Fibroblast of lung (primary cell): ENCODE data around the gene KRT36. TPM values are rescaled to one million over a fixed set of nuclear protein-coding genes. Genes with fewer than 3 reads are reported as not detected.

Experiments used
- DNase-seq, 2 donors: peaks; one replicate each; pipeline versions ENCODE4 v3.0.0 to v3.0.0-alpha.2; 2010; ENCODE audit warnings: low read depth in 2 of 2
- H2AFZ ChIP-seq: 2 replicates; pipeline ENCODE4 v1.5.1; 2012; ENCODE audit warnings: low read length, control low read depth, inconsistent platforms
- H3K27ac ChIP-seq: 2 replicates; pipeline ENCODE4 v1.5.1; 2011; ENCODE audit warnings: low read length, control low read depth; ENCODE audit not compliant: insufficient read depth
- H3K27me3 ChIP-seq: 2 replicates; pipeline ENCODE4 v1.5.1; 2011; ENCODE audit warnings: mild to moderate bottlenecking, low read length; ENCODE audit not compliant: control insufficient read depth, insufficient read depth
- H3K36me3 ChIP-seq: 2 replicates; pipeline ENCODE4 v1.5.1; 2011; ENCODE audit warnings: low read length; ENCODE audit not compliant: control insufficient read depth, insufficient read depth
- H3K4me1 ChIP-seq: 2 replicates; pipeline ENCODE4 v1.5.1; 2011; ENCODE audit warnings: low read length; ENCODE audit not compliant: control insufficient read depth, insufficient read depth; ENCODE audit errors: extremely low read depth
- H3K4me2 ChIP-seq: 2 replicates; pipeline ENCODE4 v1.5.1; 2011; ENCODE audit warnings: low read length, control low read depth; ENCODE audit not compliant: insufficient read depth; ENCODE audit errors: extremely low read depth
- H3K4me3 ChIP-seq, 4 experiments: fragments of 200-600 bp in 1 of 4; sonication (generic) in 1 of 4; replicated peaks in 1 of 4; 2 replicates each; pipeline ENCODE4 v1.5.1; 2011 to 2016; ENCODE audit warnings: low read length in 4 of 4, low read depth in 3 of 4, mild to moderate bottlenecking in 3 of 4, control low read depth in 2 of 4, inconsistent platforms in 1 of 4, mixed read lengths in 1 of 4; ENCODE audit not compliant: insufficient read depth in 1 of 4; ENCODE audit errors: control extremely low read depth in 1 of 4
- H3K79me2 ChIP-seq: 2 replicates; pipeline ENCODE4 v1.5.1; 2012; ENCODE audit warnings: mild to moderate bottlenecking, low read length, inconsistent platforms; ENCODE audit not compliant: control insufficient read depth, insufficient read depth
- H3K9ac ChIP-seq: 2 replicates; pipeline ENCODE4 v1.5.1; 2011; ENCODE audit warnings: mild to moderate bottlenecking, low read length, control low read depth; ENCODE audit not compliant: insufficient read depth
- H3K9me3 ChIP-seq: 2 replicates; pipeline ENCODE4 v1.5.1; 2012; ENCODE audit warnings: low read depth, low read length; ENCODE audit not compliant: control insufficient read depth, insufficient read depth
- H4K20me1 ChIP-seq: 2 replicates; pipeline ENCODE4 v1.5.1; 2011; ENCODE audit warnings: low read length; ENCODE audit not compliant: control insufficient read depth, insufficient read depth; ENCODE audit errors: extremely low read depth
- EZH2 ChIP-seq: IDR thresholded peaks from 2 replicates; pipeline ENCODE4 v1.5.1; 2012; ENCODE audit warnings: low read length, control low read depth, mild to moderate bottlenecking; ENCODE audit errors: missing control alignments
- polyA plus RNA-seq, 2 donors: library from polyadenylated mRNA; depleted of rRNA in 1 of 2; stranded (reverse) in 1 of 2; unstranded in 1 of 2; fragments of >200 nt; gene quantifications; 2 replicates each; pipeline ENCODE4 v1.2.1, GENCODE V29; 2011 to 2012; ENCODE audit warnings: missing spikeins in 1 of 2
- total RNA-seq: library from RNA; depleted of rRNA; stranded (reverse); fragments of >200 nt; gene quantifications from 2 replicates; pipeline ENCODE4 v1.2.1, GENCODE V29; 2014
- TF ChIP-seq, protein P1 (sequence below), 2 donors: IDR thresholded peaks in 1 of 2; conservative IDR thresholded peaks in 1 of 2; 1 replicate in 1 of 2; 2 replicates in 1 of 2; pipeline ENCODE4 v1.5.1; 2011 to 2012; ENCODE audit warnings: low read length in 2 of 2, control low read depth in 1 of 2, inconsistent platforms in 1 of 2, low read depth in 1 of 2, mild to moderate bottlenecking in 1 of 2

The KRT36 gene
- total and polyA plus RNA-seq, 2 donors (not counting 1 experiment from before 2014, with no cell fraction given), result 0.03 TPM; not detected in 1

DNA sequence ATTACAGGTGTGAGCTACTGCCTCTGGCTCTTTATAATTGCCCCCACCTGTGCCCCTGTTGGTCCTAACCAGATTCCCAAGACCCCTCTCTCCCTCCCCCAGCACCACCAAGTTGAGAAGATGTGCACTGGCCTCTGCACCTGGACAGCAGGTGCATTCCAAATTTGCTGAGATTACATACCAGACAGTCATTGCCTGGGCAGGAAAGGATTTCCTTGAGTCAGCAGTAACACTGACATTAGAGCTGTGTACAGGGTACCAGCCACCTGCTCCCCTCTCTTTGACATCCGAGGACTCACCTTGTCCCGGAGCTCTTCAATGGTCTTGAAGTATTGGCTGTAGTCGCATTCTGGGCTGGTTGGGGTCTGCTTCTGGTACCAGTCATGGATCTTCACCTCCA, 28.3 kb upstream of the KRT36 start:
- no peaks in the 10 kb centered on the region for H3K79me2 ChIP-seq
- H3K4me3 ChIP-seq, result no peak overlapping the region
- H3K36me3 ChIP-seq, result no peaks in the 10 kb centered on the region
- H3K4me1 ChIP-seq, result peaks cover 11% of the 10 kb centered on the region
- no peak overlapping the region for H2AFZ ChIP-seq
- no peaks in the 10 kb centered on the region for H3K9me3 ChIP-seq
- H3K4me2 ChIP-seq, result no peak overlapping the region
- no peaks in the 10 kb centered on the region for H4K20me1 ChIP-seq
- no peak overlapping the region for H3K27ac ChIP-seq
- H3K27me3 ChIP-seq, result no peaks in the 10 kb centered on the region
- TF ChIP-seq, protein P1, sequence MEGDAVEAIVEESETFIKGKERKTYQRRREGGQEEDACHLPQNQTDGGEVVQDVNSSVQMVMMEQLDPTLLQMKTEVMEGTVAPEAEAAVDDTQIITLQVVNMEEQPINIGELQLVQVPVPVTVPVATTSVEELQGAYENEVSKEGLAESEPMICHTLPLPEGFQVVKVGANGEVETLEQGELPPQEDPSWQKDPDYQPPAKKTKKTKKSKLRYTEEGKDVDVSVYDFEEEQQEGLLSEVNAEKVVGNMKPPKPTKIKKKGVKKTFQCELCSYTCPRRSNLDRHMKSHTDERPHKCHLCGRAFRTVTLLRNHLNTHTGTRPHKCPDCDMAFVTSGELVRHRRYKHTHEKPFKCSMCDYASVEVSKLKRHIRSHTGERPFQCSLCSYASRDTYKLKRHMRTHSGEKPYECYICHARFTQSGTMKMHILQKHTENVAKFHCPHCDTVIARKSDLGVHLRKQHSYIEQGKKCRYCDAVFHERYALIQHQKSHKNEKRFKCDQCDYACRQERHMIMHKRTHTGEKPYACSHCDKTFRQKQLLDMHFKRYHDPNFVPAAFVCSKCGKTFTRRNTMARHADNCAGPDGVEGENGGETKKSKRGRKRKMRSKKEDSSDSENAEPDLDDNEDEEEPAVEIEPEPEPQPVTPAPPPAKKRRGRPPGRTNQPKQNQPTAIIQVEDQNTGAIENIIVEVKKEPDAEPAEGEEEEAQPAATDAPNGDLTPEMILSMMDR (conservative IDR thresholded peaks at IDR 0.05 in 1 of 2, IDR thresholded peaks at IDR 0.05 in 1 of 2; ENCODE audit: low read depth in 1 of 2, low read length in 2 of 2), result no peak
- no peak for TF ChIP-seq EZH2
- no peak for DNase-seq
- H3K9ac ChIP-seq, result no peak overlapping the region

DNA sequence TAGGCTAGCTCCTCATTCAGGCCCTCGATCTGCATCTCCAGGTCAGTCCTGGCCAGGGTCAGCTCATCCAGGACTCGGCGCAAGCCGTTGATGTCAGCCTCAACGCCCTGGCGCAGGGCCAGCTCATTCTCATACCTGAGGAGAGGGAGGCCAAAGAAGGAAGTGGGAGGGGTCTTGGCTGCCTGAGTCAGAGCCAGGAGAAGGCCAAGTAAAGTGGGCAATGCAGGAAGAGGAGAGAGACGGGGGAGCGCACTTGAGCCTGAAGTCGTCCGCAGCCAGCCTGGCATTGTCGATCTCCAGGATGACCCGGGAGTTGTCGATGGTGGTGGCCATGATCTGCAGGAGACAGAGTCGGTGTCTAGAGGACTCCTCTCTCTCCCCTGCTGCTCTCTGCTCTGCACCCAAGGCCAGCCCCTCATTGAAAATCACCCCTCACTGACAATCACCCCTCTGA, 27.1 kb upstream of the KRT36 start:
- no peak for DNase-seq
- no peak overlapping the region for H2AFZ ChIP-seq
- no peak overlapping the region for H3K4me2 ChIP-seq
- H3K4me1 ChIP-seq, result peaks cover 7% of the 10 kb centered on the region
- H3K4me3 ChIP-seq, result no peak overlapping the region
- H3K9ac ChIP-seq, result no peak overlapping the region
- no peaks in the 10 kb centered on the region for H3K9me3 ChIP-seq
- H3K79me2 ChIP-seq, result no peaks in the 10 kb centered on the region
- TF ChIP-seq EZH2, result no peak
- TF ChIP-seq, protein P1 (conservative IDR thresholded peaks at IDR 0.05 in 1 of 2, IDR thresholded peaks at IDR 0.05 in 1 of 2; ENCODE audit: low read depth in 1 of 2, low read length in 2 of 2), result no peak
- no peak overlapping the region for H3K27ac ChIP-seq
- no peaks in the 10 kb centered on the region for H3K27me3 ChIP-seq
- no peaks in the 10 kb centered on the region for H3K36me3 ChIP-seq
- H4K20me1 ChIP-seq, result no peaks in the 10 kb centered on the region

DNA sequence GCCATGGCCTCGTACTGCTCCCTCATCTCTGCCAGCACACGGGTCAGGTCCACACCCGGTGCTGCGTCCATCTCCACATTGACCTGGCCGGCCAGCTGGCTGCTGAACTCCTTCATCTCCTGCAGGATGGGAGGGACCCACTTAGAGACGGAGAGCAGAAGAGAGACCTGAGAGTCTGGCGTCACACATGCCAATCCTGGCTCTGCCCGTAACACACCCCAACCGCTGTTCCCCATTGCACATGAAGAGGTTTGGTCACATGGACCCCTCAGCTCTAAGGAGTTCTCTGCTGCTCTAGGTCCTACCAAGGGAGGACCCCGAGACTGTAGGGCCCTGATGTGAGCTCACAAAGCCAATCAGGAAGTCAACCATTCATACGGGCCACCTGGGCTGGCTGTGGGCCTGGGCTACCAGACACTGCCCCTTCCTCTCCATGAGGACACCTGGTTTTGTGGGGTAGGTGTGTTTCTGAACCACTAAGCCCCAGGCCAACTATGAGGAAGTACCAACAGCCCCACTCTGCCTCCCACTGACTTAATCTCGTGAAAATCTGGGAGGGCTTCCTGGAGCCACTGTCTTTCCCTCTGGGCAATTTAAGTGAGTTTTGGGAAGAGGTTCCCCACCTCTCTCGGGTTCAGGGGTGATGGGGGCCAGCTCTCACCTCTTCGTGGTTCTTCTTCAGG, 26.6 kb upstream of the KRT36 start:
- DNase-seq, result no peak
- Histone ChIP-seq H3K27ac (no peak overlapping the region), H3K36me3 (no peaks in the 10 kb centered on the region), H3K4me2 (no peak overlapping the region), H3K79me2 (no peaks in the 10 kb centered on the region), H3K27me3 (no peaks in the 10 kb centered on the region), H3K9me3 (no peaks in the 10 kb centered on the region), H4K20me1 (no peaks in the 10 kb centered on the region), H3K4me3 (no peak overlapping the region), H2AFZ (no peak overlapping the region), H3K9ac (no peak overlapping the region), H3K4me1 (peaks cover 2% of the 10 kb centered on the region)
- no peak for TF ChIP-seq EZH2
- TF ChIP-seq, protein P1 (conservative IDR thresholded peaks at IDR 0.05 in 1 of 2, IDR thresholded peaks at IDR 0.05 in 1 of 2; ENCODE audit: low read depth in 1 of 2, low read length in 2 of 2), result no peak
